ENCODE measurements around the gene CFAP74. TPM values are rescaled to one million over a fixed set of nuclear protein-coding genes. Genes with fewer than 3 reads are reported as not detected.

Gene CFAP74
- total RNA-seq, 1 donor from 2014 or later = 6.6 TPM

DNA sequence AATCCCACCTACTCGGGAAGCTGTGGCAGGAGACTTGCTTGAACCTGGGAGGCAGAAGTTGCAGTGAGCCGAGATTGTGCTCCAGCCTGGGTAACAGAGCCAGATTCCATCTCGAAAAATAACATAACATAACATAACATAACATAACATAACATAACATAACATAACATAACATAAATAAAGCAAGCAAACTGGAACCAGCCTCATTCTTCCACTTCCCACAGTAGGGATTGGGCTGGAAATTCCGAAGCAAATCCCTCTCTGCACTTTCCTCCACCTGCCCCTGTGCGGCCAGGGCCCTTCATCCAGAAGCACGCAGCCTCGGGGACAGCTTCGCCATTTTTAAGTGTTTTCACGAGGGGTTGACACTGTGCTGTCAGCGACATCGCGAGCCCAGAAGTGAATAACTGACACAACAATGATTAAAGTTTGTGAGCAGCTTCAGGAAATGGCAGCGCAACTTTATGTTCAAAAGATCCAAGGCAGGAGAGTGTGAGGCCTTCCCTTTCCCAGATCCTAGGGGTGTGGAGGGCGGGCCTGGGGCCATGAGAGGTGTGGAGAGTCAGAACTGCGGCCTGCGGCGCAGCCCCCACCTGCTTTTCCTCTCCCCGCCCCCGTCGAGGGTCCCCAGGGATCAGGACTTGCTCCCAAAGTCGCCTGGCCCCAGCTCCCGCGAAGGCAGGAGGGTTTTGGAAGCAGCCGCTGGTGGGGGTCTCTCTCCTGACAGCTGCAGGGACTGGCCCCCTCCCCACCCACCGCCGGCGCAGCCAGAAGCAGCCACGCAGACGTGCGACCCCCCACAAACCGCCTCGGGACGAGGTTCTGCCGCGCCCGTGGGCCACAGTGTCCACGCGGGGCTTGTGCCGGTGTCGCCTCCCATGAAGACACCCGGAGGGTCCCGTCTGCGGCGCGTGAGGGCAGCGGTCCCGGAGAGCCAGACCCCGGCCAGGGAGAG lies 14.9 kb upstream of the CFAP74 start:
- intact Hi-C loops (cut with DNase I) = no loop called here
- Histone ChIP-seq H3K9me3 (no peaks in the 10 kb centered on the region), H3K27me3 (ENCODE audit: low read depth) (peaks cover 68% of the 10 kb centered on the region), H3K4me1 (peaks cover 6% of the 10 kb centered on the region), H3K36me3 (no peaks in the 10 kb centered on the region), H3K4me3 (no peak overlapping the region), H3K27ac (no peak overlapping the region)
- DNase-seq (no peak), ATAC-seq (no peak)
- TF ChIP-seq, protein P1, sequence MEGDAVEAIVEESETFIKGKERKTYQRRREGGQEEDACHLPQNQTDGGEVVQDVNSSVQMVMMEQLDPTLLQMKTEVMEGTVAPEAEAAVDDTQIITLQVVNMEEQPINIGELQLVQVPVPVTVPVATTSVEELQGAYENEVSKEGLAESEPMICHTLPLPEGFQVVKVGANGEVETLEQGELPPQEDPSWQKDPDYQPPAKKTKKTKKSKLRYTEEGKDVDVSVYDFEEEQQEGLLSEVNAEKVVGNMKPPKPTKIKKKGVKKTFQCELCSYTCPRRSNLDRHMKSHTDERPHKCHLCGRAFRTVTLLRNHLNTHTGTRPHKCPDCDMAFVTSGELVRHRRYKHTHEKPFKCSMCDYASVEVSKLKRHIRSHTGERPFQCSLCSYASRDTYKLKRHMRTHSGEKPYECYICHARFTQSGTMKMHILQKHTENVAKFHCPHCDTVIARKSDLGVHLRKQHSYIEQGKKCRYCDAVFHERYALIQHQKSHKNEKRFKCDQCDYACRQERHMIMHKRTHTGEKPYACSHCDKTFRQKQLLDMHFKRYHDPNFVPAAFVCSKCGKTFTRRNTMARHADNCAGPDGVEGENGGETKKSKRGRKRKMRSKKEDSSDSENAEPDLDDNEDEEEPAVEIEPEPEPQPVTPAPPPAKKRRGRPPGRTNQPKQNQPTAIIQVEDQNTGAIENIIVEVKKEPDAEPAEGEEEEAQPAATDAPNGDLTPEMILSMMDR (IDR thresholded peaks at IDR 0.05) = no peak

DNA sequence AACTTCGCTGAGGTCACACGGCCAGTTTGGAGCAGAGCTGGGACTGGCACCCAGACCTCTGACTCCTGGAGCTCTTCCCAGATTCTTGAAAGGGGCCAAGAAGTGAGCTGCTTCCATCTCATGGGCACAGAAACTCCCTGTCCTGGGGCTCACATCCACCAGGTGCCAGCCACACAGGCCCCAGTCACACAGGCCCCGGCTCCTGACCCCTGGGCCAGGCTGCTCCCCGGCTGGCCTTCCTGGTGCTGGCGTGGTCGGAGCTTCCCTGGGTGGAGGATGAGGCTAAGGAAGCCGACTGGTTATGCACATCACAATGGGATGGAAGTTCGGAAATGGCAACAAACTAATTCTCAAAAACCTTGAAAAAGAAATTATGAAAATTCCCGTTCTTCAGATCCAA lies 12.5 kb upstream of the CFAP74 start:
- Histone ChIP-seq H3K36me3 (no peaks in the 10 kb centered on the region), H3K9me3 (no peaks in the 10 kb centered on the region), H3K4me1 (peaks cover 6% of the 10 kb centered on the region), H3K27ac (no peak overlapping the region), H3K4me3 (no peak overlapping the region), H3K27me3 (ENCODE audit: low read depth) (peaks cover 44% of the 10 kb centered on the region)
- DNase-seq (no peak), ATAC-seq (no peak)
- intact Hi-C loops (cut with DNase I) = no loop called here
- TF ChIP-seq, protein P1 (IDR thresholded peaks at IDR 0.05) = no peak

DNA sequence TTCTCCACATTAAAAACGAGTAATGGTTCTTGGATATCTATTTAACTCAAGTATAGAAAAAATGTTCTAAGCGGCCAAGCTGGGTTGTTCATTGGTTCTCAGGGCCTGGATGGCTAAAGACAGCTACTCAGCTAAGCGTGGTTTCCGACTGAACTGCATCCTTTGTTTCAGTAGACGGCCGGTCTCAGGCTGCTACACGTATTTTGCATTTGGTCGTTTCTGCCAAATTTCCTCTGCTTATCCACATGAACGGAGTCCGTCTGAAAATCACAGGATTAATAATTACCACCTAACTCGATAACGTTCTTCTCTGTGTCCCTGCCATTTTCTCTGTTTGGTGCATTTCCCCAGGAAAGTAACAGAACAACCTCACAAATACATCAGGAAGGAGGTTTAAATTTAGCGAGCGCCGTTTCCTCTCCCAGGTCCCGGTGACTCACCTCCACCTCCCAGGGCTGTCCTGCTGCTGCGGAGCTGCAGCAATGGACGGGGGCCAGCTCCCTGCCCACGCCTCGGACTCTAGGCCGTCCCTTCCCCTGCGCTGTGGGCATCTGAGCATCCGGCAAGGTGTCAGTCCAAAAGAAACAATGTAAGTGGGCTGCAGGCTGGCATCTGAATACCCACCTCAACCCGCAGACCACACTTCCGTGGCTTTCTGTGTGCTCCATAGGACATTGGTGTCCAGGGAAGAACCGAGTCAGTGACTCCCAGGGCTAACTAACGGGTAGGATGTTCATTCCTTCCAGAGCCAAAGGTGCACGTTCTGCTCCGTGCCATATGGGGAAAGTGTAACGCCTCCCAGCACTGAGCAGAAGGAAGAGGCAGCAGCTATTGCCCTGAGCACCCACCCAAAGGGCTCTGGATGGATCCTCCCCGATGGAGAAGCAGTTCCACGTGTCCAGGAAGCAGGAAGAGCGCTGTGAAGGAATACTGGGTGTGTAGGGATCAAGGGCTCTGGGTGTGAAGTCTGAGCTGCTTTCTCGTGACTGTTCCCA lies 11.5 kb upstream of the CFAP74 start:
- intact Hi-C loops (cut with DNase I) = no loop called here
- Histone ChIP-seq H3K27me3 (ENCODE audit: low read depth) (peaks cover 34% of the 10 kb centered on the region), H3K36me3 (no peaks in the 10 kb centered on the region), H3K4me1 (peaks cover 6% of the 10 kb centered on the region), H3K4me3 (no peak overlapping the region), H3K9me3 (no peaks in the 10 kb centered on the region), H3K27ac (no peak overlapping the region)
- TF ChIP-seq, protein P1 (IDR thresholded peaks at IDR 0.05) = no peak
- no peak for DNase-seq
- no peak for ATAC-seq

DNA sequence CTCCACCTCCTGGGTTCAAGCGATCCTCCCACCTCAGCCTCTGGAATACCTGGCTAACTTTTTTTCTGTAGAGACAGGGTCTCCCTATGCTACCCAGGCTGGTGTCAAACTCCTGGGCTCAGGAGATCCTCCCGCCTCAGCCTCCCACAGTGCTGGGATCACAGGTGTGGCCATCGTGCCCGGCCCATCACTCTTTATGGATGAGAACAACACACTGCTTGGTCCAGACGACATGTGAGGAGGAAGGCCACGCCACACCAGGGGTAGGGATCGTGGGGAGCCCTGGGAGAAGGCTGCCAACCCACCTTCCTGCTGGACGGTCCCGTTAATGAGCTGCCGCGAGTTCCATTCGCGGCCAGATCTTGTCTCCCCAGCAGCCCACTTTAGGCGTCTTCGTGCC lies 10.6 kb upstream of the CFAP74 start:
- Histone ChIP-seq H3K9me3 (no peaks in the 10 kb centered on the region), H3K36me3 (no peaks in the 10 kb centered on the region), H3K4me3 (no peak overlapping the region), H3K27ac (no peak overlapping the region), H3K27me3 (ENCODE audit: low read depth) (peaks cover 26% of the 10 kb centered on the region), H3K4me1 (no peaks in the 10 kb centered on the region)
- DNase-seq = no peak
- TF ChIP-seq, protein P1 (IDR thresholded peaks at IDR 0.05) = no peak
- intact Hi-C loops (cut with DNase I) = no loop called here
- ATAC-seq = no peak
